CD8-positive, alpha-beta memory T cell (primary cell): ENCODE measurements around the gene FURIN. TPM values are rescaled to one million over a fixed set of nuclear protein-coding genes. Genes with fewer than 3 reads are reported as not detected.

Experiments used
- CTCF ChIA-PET: fragments of 350-600 bp; sonication (Branson Sonifier 250); formaldehyde crosslinking; loops from one replicate; lab custom pipeline; 2021; ENCODE audit warnings: antibody characterized with exemption; lab: Charles Lee
- POLR2A ChIA-PET: fragments of 350-600 bp; sonication (Branson Sonifier 250); formaldehyde crosslinking; loops from one replicate; lab custom pipeline; 2021; ENCODE audit warnings: antibody characterized with exemption; lab: Charles Lee
- DNase-seq, 5 donors: peaks; one replicate each; pipeline versions ENCODE4 v3.0.0 to v3.0.0-alpha.2; 2020 to 2022; ENCODE audit warnings: mixed read lengths in 1 of 5
- H3K27ac ChIP-seq: one replicate; pipeline ENCODE4 v1.7.0; 2013; ENCODE audit warnings: low read depth, mild to moderate bottlenecking, low read length, moderate library complexity
- H3K27me3 ChIP-seq: 2 replicates; pipeline ENCODE4 v1.7.0; 2013; ENCODE audit warnings: low read length, mild to moderate bottlenecking; ENCODE audit not compliant: insufficient read depth, poor library complexity, severe bottlenecking
- H3K36me3 ChIP-seq: 2 replicates; pipeline ENCODE4 v1.7.0; 2013; ENCODE audit warnings: mild to moderate bottlenecking, low read length, moderate library complexity; ENCODE audit not compliant: insufficient read depth
- H3K4me1 ChIP-seq: 2 replicates; pipeline ENCODE4 v1.7.0; 2013; ENCODE audit warnings: mild to moderate bottlenecking, low read length, moderate library complexity; ENCODE audit not compliant: insufficient read depth
- H3K4me3 ChIP-seq: 2 replicates; pipeline ENCODE4 v1.7.0; 2013; ENCODE audit warnings: mild to moderate bottlenecking, low read length
- H3K9me3 ChIP-seq: 2 replicates; pipeline ENCODE4 v1.7.0; 2013; ENCODE audit warnings: mild to moderate bottlenecking, low read length
- H3K27ac Mint-ChIP-seq, 8 donors: one replicate each; pipeline ENCODE4 v1.8.0; 2020 to 2021; ENCODE audit warnings: mixed read lengths in 8 of 8, mild to moderate bottlenecking in 6 of 8, inconsistent platforms in 3 of 8, moderate library complexity in 3 of 8
- H3K27me3 Mint-ChIP-seq, 2 donors: one replicate each; pipeline ENCODE4 v1.8.0; 2020 to 2021; ENCODE audit warnings: mixed read lengths in 2 of 2, mild to moderate bottlenecking in 1 of 2, moderate library complexity in 1 of 2
- H3K36me3 Mint-ChIP-seq, 3 donors: one replicate each; pipeline ENCODE4 v1.8.0; 2020 to 2021; ENCODE audit warnings: mixed read lengths in 3 of 3, inconsistent platforms in 1 of 3, mild to moderate bottlenecking in 1 of 3
- H3K4me1 Mint-ChIP-seq, 3 donors: one replicate each; pipeline ENCODE4 v1.8.0; 2020 to 2021; ENCODE audit warnings: mixed read lengths in 3 of 3, inconsistent platforms in 1 of 3, mild to moderate bottlenecking in 1 of 3
- H3K4me3 Mint-ChIP-seq, 7 donors: one replicate each; pipeline ENCODE4 v1.8.0; 2020 to 2021; ENCODE audit warnings: mixed read lengths in 7 of 7, mild to moderate bottlenecking in 6 of 7, moderate library complexity in 4 of 7, inconsistent platforms in 2 of 7
- H3K9me3 Mint-ChIP-seq, 5 donors: one replicate each; pipeline ENCODE4 v1.8.0; 2020 to 2022; ENCODE audit warnings: mixed read lengths in 5 of 5, mild to moderate bottlenecking in 3 of 5, moderate library complexity in 2 of 5, inconsistent platforms in 1 of 5
- polyA plus RNA-seq: library from polyadenylated mRNA; unstranded; fragments of 300-500 nt; fragmentation: Illumina TruSeq; gene quantifications from one replicate; pipeline ENCODE4 v1.2.3, GENCODE V29; 2021
- total RNA-seq, 2 experiments: library from RNA; stranded (reverse); gene quantifications; one replicate each; pipeline ENCODE4 v1.2.3, GENCODE V29; 2021

The FURIN gene
- total and polyA plus RNA-seq, 3 experiments from 2014 or later: 11.7 to 124 (median 121) TPM

DNA sequence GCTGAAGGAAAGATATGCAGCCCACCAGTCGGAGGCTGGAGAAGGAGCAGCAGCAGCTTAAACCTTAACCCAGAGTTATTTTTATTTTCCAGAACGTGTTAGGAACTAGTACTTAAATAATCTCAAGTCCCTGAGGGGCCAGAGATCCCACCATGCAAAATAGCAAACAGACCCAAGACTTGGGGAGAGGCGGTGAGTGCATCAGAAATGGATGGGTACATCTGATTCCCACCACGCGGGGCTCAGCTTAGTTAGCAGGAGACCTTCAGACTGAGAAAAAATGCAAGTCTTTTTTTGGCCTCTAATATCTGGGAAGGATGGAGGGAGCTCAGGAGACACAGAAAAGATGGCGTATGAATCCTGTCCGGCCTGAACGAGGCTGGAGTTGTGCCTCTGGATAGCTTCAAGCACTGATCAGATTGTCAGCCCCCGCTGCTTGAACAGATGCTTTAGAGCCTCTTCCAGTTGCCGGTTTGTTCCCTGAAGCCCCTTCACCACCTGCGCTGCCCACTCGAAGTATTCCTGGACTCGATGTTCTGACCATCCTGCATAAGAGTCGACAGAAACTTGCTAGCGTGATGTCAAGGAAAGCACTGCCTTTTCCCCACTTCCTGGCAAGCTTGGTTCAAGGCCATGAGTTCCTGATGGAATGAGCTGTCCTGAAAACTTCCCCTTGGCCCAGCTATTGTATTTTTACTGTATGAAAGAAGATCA, 62.6 kb downstream of the FURIN start:
- H3K4me3 Mint-ChIP-seq: peak overlapping the region; percentile 88 to 99 (median 98)
- CTCF ChIA-PET: interaction anchor here (0.8 to 9.8 kb wide), 30 partner anchors 9 to 700 kb away, joined by 3 to 251 read pairs (median 6); partner anchors contain the start of genes BLM, CIB1, GDPGP1 and MAN2A2
- H3K36me3 Mint-ChIP-seq: peaks cover 0 to 16% (median 0%) of the 10 kb centered on the region in 3 donors
- POLR2A ChIA-PET: interaction anchor here (0.6 to 5.9 kb wide), 7 partner anchors 16 to 214 kb away, joined by 4 to 63 read pairs (median 5); partner anchors contain the start of genes BLM, MAN2A2 and RCCD1
- H3K27ac ChIP-seq: peak overlapping the region; percentile 93
- H3K9me3 ChIP-seq: no peaks in the 10 kb centered on the region
- peaks cover 37 to 52% (median 43%) of the 10 kb centered on the region in 3 donors for H3K4me1 Mint-ChIP-seq
- H3K4me1 ChIP-seq: peaks cover 50% of the 10 kb centered on the region
- H3K4me3 ChIP-seq: peak overlapping the region; percentile 99
- H3K9me3 Mint-ChIP-seq: no peaks in the 10 kb centered on the region
- DNase-seq: peak in 1 of 5 donors; percentile 4
- peak overlapping the region; percentile 95 to 99 (median 99) for H3K27ac Mint-ChIP-seq
- no peaks in the 10 kb centered on the region for H3K27me3 Mint-ChIP-seq
- H3K27me3 ChIP-seq: no peaks in the 10 kb centered on the region
- H3K36me3 ChIP-seq: no peaks in the 10 kb centered on the region

DNA sequence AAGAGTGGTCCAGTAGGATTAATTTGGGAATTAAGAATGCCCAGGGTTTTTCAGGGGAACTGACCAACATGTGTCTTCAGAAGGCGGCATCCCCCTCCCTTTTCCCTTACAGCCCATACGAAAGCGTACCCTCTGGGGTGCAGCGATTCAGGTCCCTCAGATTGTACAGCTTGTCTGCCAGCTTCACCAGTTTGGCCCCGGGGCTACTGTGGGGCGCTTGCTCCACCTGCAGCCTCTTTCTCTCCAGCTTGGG, 63.1 kb downstream of the FURIN start:
- ChIA-PET POLR2A (interaction anchor here (1.0 to 5.9 kb wide), 6 partner anchors 17 to 214 kb away, joined by 3 to 63 read pairs (median 6); partner anchors contain the start of genes BLM, MAN2A2 and RCCD1), CTCF (interaction anchor here (0.7 to 9.8 kb wide), 35 partner anchors 9 to 700 kb away, joined by 3 to 251 read pairs (median 6); partner anchors contain the start of genes BLM, CIB1, FES and GDPGP1)
- peak overlapping the region; percentile 99 for H3K4me3 ChIP-seq
- H3K27ac ChIP-seq: peak overlapping the region; percentile 93
- Mint-ChIP-seq H3K4me3 (peak overlapping the region; percentile 88 to 99 (median 98)), H3K4me1 (peaks cover 42 to 57% (median 48%) of the 10 kb centered on the region in 3 donors), H3K9me3 (no peaks in the 10 kb centered on the region), H3K27ac (peak overlapping the region; percentile 95 to 99 (median 98)), H3K27me3 (no peaks in the 10 kb centered on the region), H3K36me3 (peaks cover 0 to 21% (median 3%) of the 10 kb centered on the region in 3 donors)
- no peaks in the 10 kb centered on the region for H3K27me3 ChIP-seq
- peaks cover 55% of the 10 kb centered on the region for H3K4me1 ChIP-seq
- H3K9me3 ChIP-seq: no peaks in the 10 kb centered on the region
- no peak for DNase-seq
- H3K36me3 ChIP-seq: no peaks in the 10 kb centered on the region

DNA sequence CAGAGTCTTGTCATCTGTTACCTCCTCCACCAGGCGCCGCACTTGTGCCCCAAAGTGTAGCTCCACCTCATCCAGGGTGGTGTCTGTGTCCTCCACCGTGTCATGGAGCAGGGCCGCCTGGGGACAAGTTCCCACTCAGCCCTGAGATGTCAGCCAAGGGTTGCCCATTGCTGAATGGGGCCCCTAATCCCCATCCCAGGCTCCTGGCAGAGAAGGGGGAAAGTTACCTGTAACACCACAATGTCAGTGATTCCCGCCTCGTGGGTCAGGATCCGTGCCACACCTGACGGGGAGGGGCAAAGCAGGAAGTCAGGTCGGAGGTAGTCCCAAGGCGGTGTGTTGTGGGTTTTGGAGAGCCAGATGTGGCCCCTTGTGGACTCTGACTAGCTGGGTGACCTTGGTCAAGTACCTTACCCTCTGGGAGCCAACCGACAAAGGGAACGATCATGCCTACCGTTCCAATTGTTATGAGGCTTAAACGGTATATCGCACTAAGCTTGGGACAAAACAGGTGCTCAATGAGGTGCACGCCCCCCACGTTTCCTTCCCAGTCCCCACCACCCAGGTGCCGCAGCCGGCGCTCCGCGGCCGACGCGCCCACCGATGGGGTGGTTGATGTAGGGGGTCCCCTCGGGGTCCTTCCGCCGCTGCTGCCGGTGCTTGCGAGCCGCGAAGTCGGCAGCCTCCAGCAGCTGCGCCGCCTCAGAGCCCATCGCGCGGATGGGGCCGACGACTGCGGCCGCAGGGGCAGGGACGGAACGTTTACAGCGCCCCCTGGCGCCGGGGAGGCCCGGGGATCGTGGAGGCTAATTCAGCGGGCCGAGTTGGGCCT, 63.7 kb downstream of the FURIN start, which contains the start of gene HDDC3:
Gene HDDC3 (minus strand): TSS at position 722 of the 832 bp plus-strand sequence. CDS start 9 bp downstream, at position 713.
- Histone ChIP-seq H3K4me3 (peak within 1 kb of the TSS; percentile 99), H3K27me3 (no peaks in the 10 kb centered on the region), H3K4me1 (peaks cover 60% of the 10 kb centered on the region), H3K9me3 (no peaks in the 10 kb centered on the region), H3K36me3 (no peaks in the 10 kb centered on the region), H3K27ac (peak within 1 kb of the TSS; percentile 93)
- H3K27me3 Mint-ChIP-seq: no peaks in the 10 kb centered on the region
- no peaks in the 10 kb centered on the region for H3K9me3 Mint-ChIP-seq
- peak within 1 kb of the TSS; percentile 88 to 99 (median 98) for H3K4me3 Mint-ChIP-seq
- POLR2A ChIA-PET: interaction anchor here (1.0 to 5.9 kb wide), 9 partner anchors 17 to 931 kb away, joined by 3 to 63 read pairs (median 5); partner anchors contain the start of genes BLM, MAN2A2, NGRN and RCCD1
- H3K27ac Mint-ChIP-seq: peak within 1 kb of the TSS; percentile 95 to 99 (median 98)
- peak; percentile 81 to 91 (median 86) for DNase-seq
- CTCF ChIA-PET: interaction anchor here (0.7 to 9.8 kb wide), 43 partner anchors 10 to 701 kb away, joined by 3 to 251 read pairs (median 5); partner anchors contain the start of genes BLM, CIB1, FES and GDPGP1
- peaks cover 0 to 24% (median 3%) of the 10 kb centered on the region in 3 donors for H3K36me3 Mint-ChIP-seq
- peaks cover 46 to 61% (median 53%) of the 10 kb centered on the region in 3 donors for H3K4me1 Mint-ChIP-seq

DNA sequence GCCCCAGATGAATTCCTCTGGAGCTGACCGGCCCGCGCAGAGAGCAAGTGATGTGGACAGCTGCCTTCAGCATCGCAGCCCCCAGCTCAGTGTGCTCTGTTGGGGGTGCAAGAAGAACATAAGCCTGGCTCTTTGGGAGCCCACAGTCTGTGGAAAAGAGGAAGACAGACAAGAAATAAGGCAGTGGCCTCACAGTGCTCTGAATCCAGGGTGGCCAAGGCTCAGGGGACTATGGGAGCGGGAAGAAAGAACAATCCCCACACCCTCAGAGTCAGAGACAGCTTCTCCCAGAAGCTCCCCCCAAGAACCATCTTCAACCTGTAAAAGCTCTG, 64.2 kb downstream of the FURIN start:
- Histone ChIP-seq H3K36me3 (no peaks in the 10 kb centered on the region), H3K27ac (peak overlapping the region; percentile 93), H3K9me3 (no peaks in the 10 kb centered on the region), H3K27me3 (no peaks in the 10 kb centered on the region), H3K4me1 (peaks cover 60% of the 10 kb centered on the region), H3K4me3 (no peak overlapping the region)
- peaks cover 0 to 24% (median 3%) of the 10 kb centered on the region in 3 donors for H3K36me3 Mint-ChIP-seq
- POLR2A ChIA-PET: interaction anchor here (0.5 to 5.9 kb wide), 7 partner anchors 17 to 931 kb away, joined by 3 to 63 read pairs (median 5); partner anchors contain the start of genes MAN2A2, NGRN, RCCD1 and ZNF710
- H3K9me3 Mint-ChIP-seq: no peaks in the 10 kb centered on the region
- no peak for DNase-seq
- CTCF ChIA-PET: interaction anchor here (0.9 to 9.8 kb wide), 33 partner anchors 10 to 701 kb away, joined by 3 to 251 read pairs (median 6); partner anchors contain the start of genes BLM, FES, MAN2A2 and NGRN
- no peaks in the 10 kb centered on the region for H3K27me3 Mint-ChIP-seq
- H3K4me3 Mint-ChIP-seq: peak overlapping the region; percentile 57 to 99 (median 98)
- peaks cover 46 to 61% (median 53%) of the 10 kb centered on the region in 3 donors for H3K4me1 Mint-ChIP-seq
- H3K27ac Mint-ChIP-seq: peak overlapping the region; percentile 81 to 99 (median 93)

Other genes starting within 250 kb of the FURIN start
- gene BLM, start 151.2 kb upstream of the FURIN start, total RNA-seq: 10 to 100 TPM; 37.0 to 37.6 TPM
- gene BLM, start 151.2 kb upstream of the FURIN start, polyA plus RNA-seq: 5.8 TPM
- gene FES, start 15.9 kb downstream of the FURIN start, total RNA-seq: 1 to 10 TPM; 2.5 to 2.6 TPM
- 0.28 TPM for gene FES, start 15.9 kb downstream of the FURIN start, polyA plus RNA-seq
- gene MAN2A2, start 34.7 kb downstream of the FURIN start, total RNA-seq: 10 to 100 TPM; 90.7 to 92.7 TPM
- gene MAN2A2, start 34.7 kb downstream of the FURIN start, polyA plus RNA-seq: 10.8 TPM
- gene HDDC3, start 64.0 kb downstream of the FURIN start, total RNA-seq: 10 to 100 TPM; 39.5 to 43.5 TPM
- gene HDDC3, start 64.0 kb downstream of the FURIN start, polyA plus RNA-seq: 34.7 TPM
- 10 to 100 TPM; 74.6 to 78.2 TPM for gene UNC45A, start 66.7 kb downstream of the FURIN start, total RNA-seq
- gene UNC45A, start 66.7 kb downstream of the FURIN start, polyA plus RNA-seq: 68.6 TPM
- 10 to 100 TPM; 20.9 to 21.7 TPM for gene RCCD1, start 86.3 kb downstream of the FURIN start, total RNA-seq
- 2.6 TPM for gene RCCD1, start 86.3 kb downstream of the FURIN start, polyA plus RNA-seq
- 10 to 100 TPM; 79.7 to 79.9 TPM for gene PRC1, start 125.9 kb downstream of the FURIN start, total RNA-seq
- gene PRC1, start 125.9 kb downstream of the FURIN start, polyA plus RNA-seq: 3.4 TPM
- 10 to 100 TPM; 20.4 to 20.6 TPM for gene VPS33B, start 154.0 kb downstream of the FURIN start, total RNA-seq
- 10.6 TPM for gene VPS33B, start 154.0 kb downstream of the FURIN start, polyA plus RNA-seq
- gene SV2B, start 231.7 kb downstream of the FURIN start, total RNA-seq: under 1 TPM in 1 of 2 experiments, not detected in 1; 0.02 TPM
- gene SV2B, start 231.7 kb downstream of the FURIN start, polyA plus RNA-seq: not detected